NCI-H345 treated with DMSO at 0.1 percent for 48 hours (cell line): ENCODE results near the gene DNAH3.
"Not testable (repeated sequence)": the region's sequence is repeated elsewhere in the genome, so short reads cannot be mapped to it uniquely, and the experiment has no call there.

Experiments
- DNase-seq: peaks from one replicate; lab custom pipeline; 2025; ENCODE audit not compliant: unreplicated experiment; lab: John Stamatoyannopoulos, UW

The DNAH3 gene

GRCh38 chr16:21075252-21075651, 75.4 kb downstream of the DNAH3 start:
- no peak for DNase-seq

DNA sequence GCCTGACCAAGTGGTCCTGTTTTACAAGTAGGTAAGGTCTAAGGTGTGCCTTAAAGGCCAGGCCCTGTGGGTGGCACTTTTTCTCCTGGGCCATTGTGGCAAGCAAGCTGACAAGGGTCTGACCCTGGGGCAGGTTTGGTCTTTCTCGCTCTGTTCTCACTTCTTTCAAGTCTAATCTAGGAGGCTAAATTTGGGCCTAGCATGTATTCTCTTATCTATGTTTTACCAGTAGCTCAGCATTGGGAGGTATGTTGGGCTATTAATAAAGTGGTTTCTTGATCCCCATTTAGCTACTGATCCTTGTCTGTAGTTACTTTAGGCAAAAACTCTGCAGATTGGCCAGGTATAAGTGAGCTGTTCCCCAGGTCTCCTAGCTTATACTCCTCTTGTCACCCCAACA, 77.7 kb downstream of the DNAH3 start:
- no peak for DNase-seq

- no peak for DNase-seq
Measured at GRCh38 chr16:21071741-21072140, 78.9 kb downstream of the DNAH3 start.

DNA sequence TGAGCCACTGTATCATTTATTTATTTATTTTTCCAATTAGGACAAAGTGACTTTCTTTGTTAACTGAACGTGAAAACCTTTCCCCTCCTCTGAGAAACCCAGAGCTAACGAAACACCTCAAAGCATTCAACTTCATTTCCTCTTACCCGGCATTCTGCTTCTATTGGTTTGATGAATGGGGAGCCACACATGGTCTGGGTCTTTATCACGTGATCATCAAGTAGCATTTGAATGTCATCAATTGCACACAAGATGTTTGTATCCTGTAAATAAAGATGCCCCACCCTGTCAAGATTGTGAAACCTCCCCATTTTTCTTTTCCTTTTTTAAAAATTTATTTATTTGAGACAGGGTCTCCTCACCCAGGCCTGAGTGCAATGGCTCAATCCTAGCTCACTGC, 80.1 kb downstream of the DNAH3 start:
- DNase-seq = no peak

GRCh38 chr16:21069986-21070385, 80.7 kb downstream of the DNAH3 start:
- no peak for DNase-seq

DNA sequence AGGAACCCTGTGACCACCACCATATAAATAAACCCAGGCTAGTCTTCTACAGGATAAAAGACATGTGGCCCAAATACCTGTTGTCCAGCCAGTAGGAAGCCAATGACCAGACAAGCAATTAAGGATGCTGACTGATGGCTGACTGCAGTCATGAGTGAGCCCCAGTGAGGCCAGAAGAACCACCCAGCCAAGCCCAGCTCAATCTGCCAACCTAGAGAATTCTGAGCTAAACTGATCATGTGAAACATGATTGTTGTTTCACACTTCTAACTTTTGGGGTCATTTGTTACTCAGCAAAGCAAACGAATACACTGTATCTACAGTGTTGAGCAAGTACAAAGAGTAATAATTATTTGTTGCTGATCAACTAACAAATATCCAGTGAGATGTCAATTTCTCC, 86.4 kb downstream of the DNAH3 start:
- DNase-seq = no peak

DNA sequence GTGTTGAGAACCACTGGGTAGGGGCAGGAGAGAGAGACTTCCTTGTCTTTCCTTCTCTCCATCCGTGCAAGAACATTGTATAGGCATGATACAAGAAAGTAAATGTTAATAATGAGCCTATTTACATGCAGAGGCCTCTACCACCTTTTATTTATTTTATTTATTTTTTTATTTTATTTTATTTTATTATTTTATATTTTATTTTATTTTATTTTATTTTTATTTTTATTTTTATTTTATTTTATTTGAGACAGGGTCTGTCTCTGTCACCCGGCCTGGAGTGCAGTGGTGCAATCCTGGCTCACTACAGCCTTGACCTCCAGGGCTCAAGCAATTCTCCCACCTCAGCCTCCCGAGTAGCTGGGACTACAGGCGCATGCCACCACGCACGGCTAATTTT, 87.3 kb downstream of the DNAH3 start:
- DNase-seq = not testable (repeated sequence)

- DNase-seq = peak; percentile 15
Measured at GRCh38 chr16:21060027-21060510, 90.6 kb downstream of the DNAH3 start.

- DNase-seq = no peak
Measured at GRCh38 chr16:21057875-21058274, 92.8 kb downstream of the DNAH3 start.

GRCh38 chr16:21056396-21056795, 94.2 kb downstream of the DNAH3 start:
- DNase-seq = peak; percentile 21

DNA sequence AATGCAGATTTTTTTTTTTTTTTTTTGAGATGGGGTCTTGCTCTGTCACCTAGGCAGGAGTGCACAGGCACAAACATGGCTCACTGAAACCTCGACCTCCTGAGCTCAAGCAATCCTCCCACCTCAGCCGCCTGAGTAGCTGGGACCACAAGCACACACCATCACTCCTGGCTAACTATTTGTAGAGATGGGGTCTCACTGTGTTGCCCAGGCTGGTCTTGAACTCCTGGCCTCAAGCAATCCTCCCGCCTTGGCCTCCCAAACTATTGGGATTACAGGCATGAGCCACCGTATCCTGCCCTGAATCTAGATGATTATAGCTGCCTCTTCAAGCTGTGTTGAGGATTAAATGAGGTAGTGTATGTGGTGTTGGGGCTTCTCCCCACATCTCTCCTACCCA, 94.9 kb downstream of the DNAH3 start:
- not testable (repeated sequence) for DNase-seq

- DNase-seq = no peak
Measured at GRCh38 chr16:21053590-21053989, 97.1 kb downstream of the DNAH3 start.

DNA sequence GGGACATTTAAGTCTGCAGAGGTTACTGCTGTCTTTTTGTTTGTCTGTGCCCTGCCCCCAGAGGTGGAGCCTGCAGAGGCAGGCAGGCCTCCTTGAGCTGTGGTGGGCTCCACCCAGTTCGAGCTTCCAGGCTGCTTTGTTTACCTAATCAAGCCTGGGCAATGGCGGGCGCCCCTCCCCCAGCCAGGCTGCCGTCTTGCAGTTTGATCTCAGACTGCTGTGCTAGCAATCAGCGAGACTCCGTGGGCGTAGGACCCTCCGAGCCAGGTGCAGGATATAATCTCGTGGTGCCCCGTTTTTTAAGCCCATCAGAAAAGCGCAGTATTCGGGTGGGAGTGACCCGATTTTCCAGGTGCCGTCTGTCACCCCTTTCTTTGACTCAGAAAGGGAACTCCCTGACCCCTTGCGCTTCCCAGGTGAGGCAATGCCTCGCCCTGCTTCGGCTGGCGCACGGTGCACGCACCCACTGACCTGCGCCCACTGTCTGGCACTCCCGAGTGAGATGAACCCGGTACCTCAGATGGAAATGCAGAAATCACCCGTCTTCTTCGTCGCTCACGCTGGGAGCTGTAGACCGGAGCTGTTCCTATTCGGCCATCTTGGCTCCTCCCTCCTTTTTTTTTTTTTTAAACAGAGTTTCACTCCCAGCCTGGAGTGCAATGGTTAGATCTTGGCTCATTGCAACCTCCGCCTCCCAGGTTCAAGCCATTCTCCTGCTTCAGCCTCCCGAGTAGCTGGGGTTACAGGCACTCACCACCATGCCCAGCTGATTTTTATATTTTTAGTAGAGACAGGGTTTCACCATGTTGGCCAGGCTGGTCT, 102.3 kb downstream of the DNAH3 start:
- not testable (repeated sequence) for DNase-seq

- no peak for DNase-seq
Measured at GRCh38 chr16:21038197-21038596, 112.4 kb downstream of the DNAH3 start.

DNA sequence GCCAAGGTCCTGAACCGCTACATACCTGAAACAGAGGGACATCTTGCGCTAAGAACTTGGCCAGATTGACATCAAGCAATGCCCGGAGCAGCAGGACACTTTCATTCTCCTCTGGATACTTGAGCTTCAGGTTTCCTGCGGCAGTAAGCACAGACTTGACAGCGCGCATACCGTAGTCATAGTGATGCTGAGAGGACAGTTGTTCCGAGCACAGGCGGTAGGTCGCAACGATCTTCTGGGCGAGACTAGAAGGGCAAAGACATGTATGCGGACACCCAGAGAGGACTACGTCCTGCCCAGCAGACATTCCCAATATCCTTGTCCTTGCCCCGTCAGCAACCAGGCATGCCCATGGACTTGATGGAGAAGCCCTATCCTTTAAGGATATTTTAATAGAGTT, 112.9 kb downstream of the DNAH3 start:
- DNase-seq = no peak

GRCh38 chr16:21037168-21037567, 113.5 kb downstream of the DNAH3 start:
- DNase-seq = no peak

- DNase-seq = no peak
Measured at GRCh38 chr16:21036471-21036870, 114.2 kb downstream of the DNAH3 start.

- no peak for DNase-seq
Measured at GRCh38 chr16:21033704-21034103, 116.9 kb downstream of the DNAH3 start.

GRCh38 chr16:21033264-21033663, 117.4 kb downstream of the DNAH3 start:
- DNase-seq = no peak

DNA sequence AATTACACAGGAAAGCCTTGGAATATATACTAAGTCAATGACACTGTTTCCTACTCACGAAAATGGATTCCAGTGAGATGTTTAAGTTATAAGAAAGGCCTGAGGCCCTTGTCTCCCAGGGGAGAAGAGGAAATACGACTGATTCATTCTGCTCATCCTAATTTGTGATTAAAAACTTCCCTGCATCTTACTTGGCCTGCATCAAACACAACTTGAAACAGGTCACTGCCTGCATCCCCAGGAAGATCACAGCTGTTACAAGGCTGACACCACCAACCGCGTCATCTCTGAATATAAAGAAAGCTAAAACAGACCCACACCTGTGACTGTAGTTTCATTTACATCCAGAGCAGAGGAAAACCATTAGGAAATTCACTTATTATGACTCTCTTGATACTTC, 121.9 kb downstream of the DNAH3 start:
- no peak for DNase-seq

DNA sequence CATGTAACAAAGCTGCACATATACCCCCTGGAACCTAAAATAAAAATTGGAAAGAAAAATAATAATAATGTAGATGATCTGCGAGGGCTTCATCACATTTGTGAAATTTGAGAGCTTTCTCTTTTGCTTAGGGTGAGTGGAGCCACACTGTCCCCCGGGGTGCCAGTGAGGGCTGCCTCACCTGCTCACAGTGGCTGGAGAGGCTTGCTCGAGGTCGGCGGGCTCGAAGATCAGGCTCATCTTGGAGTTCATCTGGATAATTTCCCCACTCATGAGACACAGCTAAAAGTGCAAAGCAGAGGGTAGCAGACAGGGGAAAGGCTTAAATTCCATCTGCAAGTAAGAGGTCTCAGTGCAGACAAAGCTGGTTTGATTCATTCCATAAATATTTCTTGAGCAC, 123.8 kb downstream of the DNAH3 start:
- no peak for DNase-seq

DNA sequence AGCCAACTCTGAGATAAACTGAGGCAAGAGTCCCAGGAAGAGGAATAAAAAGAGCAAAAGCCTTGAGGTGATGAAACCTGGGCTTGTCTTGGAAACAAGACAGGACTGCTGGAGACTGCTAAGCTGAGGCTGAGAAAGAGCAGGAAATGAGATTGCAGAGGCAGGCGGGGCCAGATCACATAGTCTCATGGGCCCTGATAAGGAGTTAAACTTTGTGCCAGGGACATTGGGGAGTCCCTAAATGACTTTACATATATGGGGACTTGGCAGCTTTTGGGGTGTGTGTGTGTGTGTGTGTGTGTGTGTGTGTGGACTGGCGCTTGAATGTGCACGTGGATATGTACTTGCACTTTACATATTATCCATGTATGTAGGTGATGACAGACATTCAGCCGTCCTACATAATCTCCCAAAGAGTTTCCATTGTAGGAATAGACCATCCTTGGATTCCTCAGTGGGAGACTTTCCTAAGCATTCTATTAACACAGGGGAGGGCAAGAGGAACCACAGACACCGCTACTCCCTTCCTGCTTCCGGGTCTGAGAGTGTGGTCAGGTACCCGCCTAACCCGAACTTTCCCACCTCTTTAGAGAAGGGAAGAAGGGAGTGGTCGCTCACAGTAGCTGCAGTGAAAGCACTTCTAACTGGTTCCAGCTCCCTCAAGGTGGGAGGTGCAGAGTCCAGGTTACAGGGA, 127.0 kb downstream of the DNAH3 start:
- DNase-seq = no peak
